Brain microvascular endothelial cell (primary cell): ENCODE data around the gene HDAC7.

Experiments
- DNase-seq: peaks from one replicate; pipeline ENCODE4 v3.0.0-alpha.2; 2020
- H3K27ac ChIP-seq: fragments of 250-450 bp; sonication (Bioruptor Pico); 2 replicates; pipeline ENCODE4 v1.5.1; 2020; ENCODE audit warnings: mild to moderate bottlenecking, moderate library complexity
- H3K27me3 ChIP-seq: fragments of 250-450 bp; sonication (Bioruptor Pico); replicated peaks from 2 replicates; pipeline ENCODE4 v1.5.1; 2020; ENCODE audit warnings: mild to moderate bottlenecking
- H3K36me3 ChIP-seq: fragments of 250-450 bp; sonication (Bioruptor Pico); replicated peaks from 2 replicates; pipeline ENCODE4 v1.5.1; 2020; ENCODE audit warnings: mild to moderate bottlenecking
- H3K4me3 ChIP-seq: 2 replicates; pipeline ENCODE4 v1.5.1; 2011; ENCODE audit warnings: low read depth, mild to moderate bottlenecking, control low read depth, low read length, moderate library complexity
- CTCF ChIP-seq: IDR thresholded peaks from 2 replicates; pipeline ENCODE4 v1.5.1; 2011; ENCODE audit warnings: low read depth, mild to moderate bottlenecking, moderate library complexity, low read length, control low read depth, inconsistent platforms; ENCODE audit errors: missing control alignments
- in situ Hi-C: cut with HindIII; loops from 2 replicates; pipeline ENCODE4 v1.10.0; 2017; ENCODE audit warnings: low sequenced_read_pairs, low pct_ligation_motif_present

HDAC7 gene

GRCh38 chr12:47791351-47791746 is 28.4 kb downstream of the HDAC7 start:
- Histone ChIP-seq H3K36me3 (peaks cover 94% of the 10 kb centered on the region), H3K4me3 (no peak overlapping the region), H3K27ac (no peak overlapping the region), H3K27me3 (no peaks in the 10 kb centered on the region)
- no peak for TF ChIP-seq CTCF
- no peak for DNase-seq
- in situ Hi-C loops, result no loop called here

GRCh38 chr12:47790676-47791350 is 28.9 kb downstream of the HDAC7 start:
- no peak overlapping the region for H3K27ac ChIP-seq
- no peak for TF ChIP-seq CTCF
- H3K4me3 ChIP-seq, result no peak overlapping the region
- H3K36me3 ChIP-seq, result peaks cover 95% of the 10 kb centered on the region
- in situ Hi-C loops, result no loop called here
- DNase-seq, result no peak
- no peaks in the 10 kb centered on the region for H3K27me3 ChIP-seq

- Histone ChIP-seq H3K27me3 (no peaks in the 10 kb centered on the region), H3K36me3 (peaks cover 95% of the 10 kb centered on the region), H3K27ac (no peak overlapping the region), H3K4me3 (no peak overlapping the region)
- DNase-seq, result no peak
- in situ Hi-C loops, result no loop called here
- no peak for TF ChIP-seq CTCF
Observed at GRCh38 chr12:47789712-47790489, 29.8 kb downstream of the HDAC7 start.

GRCh38 chr12:47789141-47789540 is 30.6 kb downstream of the HDAC7 start:
- in situ Hi-C loops, result no loop called here
- H3K4me3 ChIP-seq, result no peak overlapping the region

GRCh38 chr12:47787596-47788319 is 31.9 kb downstream of the HDAC7 start:
- H3K27me3 ChIP-seq, result no peaks in the 10 kb centered on the region
- H3K27ac ChIP-seq, result no peak overlapping the region
- TF ChIP-seq CTCF, result no peak
- no peak overlapping the region for H3K4me3 ChIP-seq
- in situ Hi-C loops, result no loop called here
- no peak for DNase-seq
- H3K36me3 ChIP-seq, result peaks cover 94% of the 10 kb centered on the region

More at GRCh38 chr12:47789141-47789540, 30.6 kb downstream of the HDAC7 start:
- DNase-seq, result no peak
- Histone ChIP-seq H3K27ac (no peak overlapping the region), H3K27me3 (no peaks in the 10 kb centered on the region), H3K36me3 (peaks cover 93% of the 10 kb centered on the region)
- no peak for TF ChIP-seq CTCF
